Measurements from ENCODE around the gene TRAPPC1.

DNA sequence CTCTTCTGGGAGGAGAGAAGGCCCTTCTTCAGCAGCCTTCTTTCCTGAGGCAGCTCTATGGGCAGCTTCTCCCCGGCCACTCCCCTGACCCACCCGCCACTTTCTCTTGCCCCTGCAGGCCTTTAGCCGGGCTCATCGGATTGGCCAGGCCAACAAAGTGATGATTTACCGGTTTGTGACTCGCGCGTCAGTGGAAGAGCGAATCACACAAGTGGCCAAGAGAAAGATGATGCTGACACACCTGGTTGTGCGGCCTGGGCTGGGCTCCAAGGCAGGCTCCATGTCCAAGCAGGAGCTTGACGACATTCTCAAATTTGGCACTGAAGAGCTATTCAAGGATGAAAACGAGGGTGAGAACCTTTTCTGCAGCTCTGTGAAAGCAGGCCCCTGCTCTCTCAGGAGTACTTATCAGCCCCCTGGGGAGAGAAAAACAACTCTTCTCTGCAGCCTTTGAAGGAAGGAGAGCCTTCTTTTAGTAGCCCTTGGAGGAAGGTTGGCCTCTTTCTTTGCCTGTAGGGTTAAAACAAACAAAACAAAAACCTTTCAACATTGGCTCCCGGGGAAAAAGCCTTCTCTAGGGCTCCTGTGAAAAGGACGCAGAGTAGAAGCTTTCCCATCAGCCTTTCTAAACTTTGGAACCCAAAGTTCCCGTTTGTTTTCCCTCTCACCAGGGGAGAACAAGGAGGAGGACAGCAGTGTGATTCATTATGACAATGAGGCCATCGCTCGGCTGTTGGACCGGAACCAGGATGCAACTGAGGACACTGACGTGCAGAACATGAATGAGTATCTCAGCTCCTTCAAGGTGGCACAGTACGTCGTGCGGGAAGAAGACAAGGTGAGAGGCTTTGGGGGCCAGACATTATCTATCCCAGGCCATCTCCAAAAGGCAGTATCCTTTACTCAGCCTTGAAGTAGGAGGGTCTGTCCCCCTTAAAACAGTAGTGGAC lies 28.3 kb downstream of the TRAPPC1 start:
- TF ChIP-seq, protein P1, sequence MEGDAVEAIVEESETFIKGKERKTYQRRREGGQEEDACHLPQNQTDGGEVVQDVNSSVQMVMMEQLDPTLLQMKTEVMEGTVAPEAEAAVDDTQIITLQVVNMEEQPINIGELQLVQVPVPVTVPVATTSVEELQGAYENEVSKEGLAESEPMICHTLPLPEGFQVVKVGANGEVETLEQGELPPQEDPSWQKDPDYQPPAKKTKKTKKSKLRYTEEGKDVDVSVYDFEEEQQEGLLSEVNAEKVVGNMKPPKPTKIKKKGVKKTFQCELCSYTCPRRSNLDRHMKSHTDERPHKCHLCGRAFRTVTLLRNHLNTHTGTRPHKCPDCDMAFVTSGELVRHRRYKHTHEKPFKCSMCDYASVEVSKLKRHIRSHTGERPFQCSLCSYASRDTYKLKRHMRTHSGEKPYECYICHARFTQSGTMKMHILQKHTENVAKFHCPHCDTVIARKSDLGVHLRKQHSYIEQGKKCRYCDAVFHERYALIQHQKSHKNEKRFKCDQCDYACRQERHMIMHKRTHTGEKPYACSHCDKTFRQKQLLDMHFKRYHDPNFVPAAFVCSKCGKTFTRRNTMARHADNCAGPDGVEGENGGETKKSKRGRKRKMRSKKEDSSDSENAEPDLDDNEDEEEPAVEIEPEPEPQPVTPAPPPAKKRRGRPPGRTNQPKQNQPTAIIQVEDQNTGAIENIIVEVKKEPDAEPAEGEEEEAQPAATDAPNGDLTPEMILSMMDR (conservative IDR thresholded peaks at IDR 0.05 in 1 of 2, IDR thresholded peaks at IDR 0.05 in 1 of 2; ENCODE audit: extremely low read depth in 1 of 2, insufficient read depth in 1 of 2, low read depth in 1 of 2, low read length in 2 of 2): no peak
- TF ChIP-seq EZH2 (IDR thresholded peaks at IDR 0.05; ENCODE audit: borderline replicate concordance, low read length): no peak
